A673 (cell line): ENCODE measurements around the gene TAGLN2.

ENCODE experiments used
- EZH2 ChIP-seq: fragments of 200-600 bp; sonication (generic); IDR thresholded peaks from 2 replicates; pipeline ENCODE4 v1.6.1; 2017; ENCODE audit warnings: borderline replicate concordance, low read depth, mild to moderate bottlenecking, mixed read lengths, antibody characterized with exemption, low read length; ENCODE audit not compliant: poor library complexity, severe bottlenecking
- TF ChIP-seq, protein P1 (sequence below): fragments of 300-800, 200-600 bp; sonication (generic); conservative IDR thresholded peaks from 2 replicates; pipeline ENCODE4 v1.5.1; 2017; ENCODE audit warnings: low read depth, mild to moderate bottlenecking, antibody characterized with exemption, low read length, moderate library complexity, mixed read lengths

DNA sequence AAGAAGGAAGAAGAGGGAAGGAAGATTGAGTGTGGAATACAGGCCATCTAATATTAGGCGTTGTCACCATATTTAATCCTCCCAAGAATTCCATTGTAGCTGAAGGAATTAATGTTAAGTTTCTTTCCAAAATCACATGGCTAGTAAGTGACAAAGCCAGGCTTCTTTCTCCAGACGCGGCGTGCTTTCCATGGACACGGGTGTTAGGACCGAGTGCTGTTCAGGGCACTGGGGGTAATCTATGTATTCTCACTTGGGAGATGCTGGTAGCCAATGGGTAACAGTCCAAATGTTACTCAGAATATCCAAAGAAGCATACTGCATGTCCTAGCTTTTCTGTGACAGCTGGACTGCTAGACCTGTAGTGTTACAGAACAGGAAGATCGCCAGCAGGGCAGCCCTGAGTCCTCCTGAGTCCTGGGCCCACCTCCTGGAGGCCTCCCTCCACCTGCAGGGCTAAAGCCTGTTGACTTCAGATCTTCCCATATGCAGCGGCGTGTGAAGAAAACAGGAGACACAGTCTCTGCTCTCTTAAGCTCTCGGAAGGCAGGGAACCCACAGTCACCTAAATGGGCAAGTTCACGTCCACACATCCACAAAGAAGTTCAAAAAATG, 14.8 kb upstream of the TAGLN2 start:
- TF ChIP-seq, protein P1, sequence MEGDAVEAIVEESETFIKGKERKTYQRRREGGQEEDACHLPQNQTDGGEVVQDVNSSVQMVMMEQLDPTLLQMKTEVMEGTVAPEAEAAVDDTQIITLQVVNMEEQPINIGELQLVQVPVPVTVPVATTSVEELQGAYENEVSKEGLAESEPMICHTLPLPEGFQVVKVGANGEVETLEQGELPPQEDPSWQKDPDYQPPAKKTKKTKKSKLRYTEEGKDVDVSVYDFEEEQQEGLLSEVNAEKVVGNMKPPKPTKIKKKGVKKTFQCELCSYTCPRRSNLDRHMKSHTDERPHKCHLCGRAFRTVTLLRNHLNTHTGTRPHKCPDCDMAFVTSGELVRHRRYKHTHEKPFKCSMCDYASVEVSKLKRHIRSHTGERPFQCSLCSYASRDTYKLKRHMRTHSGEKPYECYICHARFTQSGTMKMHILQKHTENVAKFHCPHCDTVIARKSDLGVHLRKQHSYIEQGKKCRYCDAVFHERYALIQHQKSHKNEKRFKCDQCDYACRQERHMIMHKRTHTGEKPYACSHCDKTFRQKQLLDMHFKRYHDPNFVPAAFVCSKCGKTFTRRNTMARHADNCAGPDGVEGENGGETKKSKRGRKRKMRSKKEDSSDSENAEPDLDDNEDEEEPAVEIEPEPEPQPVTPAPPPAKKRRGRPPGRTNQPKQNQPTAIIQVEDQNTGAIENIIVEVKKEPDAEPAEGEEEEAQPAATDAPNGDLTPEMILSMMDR = no peak
- TF ChIP-seq EZH2 = no peak
